DMS114 treated with DMSO at 0.1 percent for 48 hours (cell line): Measurements from ENCODE around the gene MYO16.

Experiments
- DNase-seq: peaks from one replicate; lab custom pipeline; 2025; ENCODE audit not compliant: unreplicated experiment; lab: John Stamatoyannopoulos, UW

Gene MYO16

GRCh38 chr13:108629181-108629752, at the start of gene MYO16:
MYO16 (plus strand) TSS chr13:108629611; CDS start chr13:108629845, 234 bp downstream.
- no peak for DNase-seq

DNA sequence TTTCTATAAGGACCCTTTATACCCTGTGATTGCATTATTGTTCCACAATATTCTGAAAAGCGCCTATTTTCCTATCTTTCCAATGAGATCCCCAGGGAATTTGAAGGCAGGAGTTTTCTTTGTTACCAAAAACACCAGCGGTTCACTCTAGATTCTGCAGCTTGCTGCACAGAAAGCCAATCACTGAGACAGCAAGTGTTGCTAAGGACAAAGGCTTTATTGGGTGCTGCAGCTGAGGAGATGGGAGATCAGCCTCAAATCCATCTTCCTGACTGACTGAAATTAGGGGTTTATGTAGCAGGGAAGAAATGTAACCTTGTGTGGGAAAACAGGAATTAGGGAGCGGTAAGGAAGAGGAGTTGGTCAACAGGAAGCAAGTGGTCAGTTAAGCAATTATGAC, 42.6 kb upstream of the MYO16 start:
- DNase-seq, result no peak

- DNase-seq, result no peak
Measured at GRCh38 chr13:108588516-108588915, 40.9 kb upstream of the MYO16 start.

GRCh38 chr13:108594153-108594552, 35.3 kb upstream of the MYO16 start:
- DNase-seq, result no peak

DNA sequence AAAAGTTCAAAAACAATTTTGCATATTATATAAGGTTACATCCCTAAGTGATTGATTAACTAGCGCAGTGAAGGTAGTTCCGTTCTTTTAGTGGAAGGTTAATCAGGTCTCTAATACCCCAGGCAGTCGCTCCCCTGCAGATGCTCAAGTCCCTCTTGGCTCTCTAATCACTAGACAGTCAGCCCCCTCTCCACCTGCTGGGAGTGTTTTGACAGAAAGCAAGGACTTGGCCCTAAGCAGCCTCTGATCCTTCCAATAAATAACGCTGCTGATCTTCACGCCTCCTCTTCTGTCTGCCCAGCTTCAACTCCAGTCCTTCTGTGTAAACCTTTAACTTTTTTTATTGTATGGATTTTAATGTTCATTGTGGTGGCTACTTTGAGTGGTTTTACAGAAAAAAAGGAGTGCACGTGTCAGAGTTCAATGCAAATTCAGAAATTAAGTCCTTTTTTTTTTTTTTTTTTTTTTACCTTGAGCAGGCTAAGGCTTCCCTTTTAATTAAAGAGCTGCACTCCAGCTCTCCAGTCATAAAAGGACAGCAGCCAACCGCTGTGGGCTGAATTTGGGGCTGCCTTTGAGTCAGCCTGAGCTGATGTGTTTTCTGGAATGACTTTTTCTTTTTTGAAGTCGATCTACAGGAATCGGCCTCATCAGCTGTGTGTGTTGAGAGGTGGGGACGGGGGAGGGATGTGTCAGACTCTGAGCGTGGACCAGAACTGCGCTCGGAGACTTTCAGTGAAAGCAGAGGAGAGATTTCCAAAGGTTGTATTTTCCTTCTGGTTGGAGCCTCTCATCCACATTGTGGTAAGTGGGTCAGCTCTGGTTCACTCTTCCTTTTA, 33.8 kb upstream of the MYO16 start:
- no peak for DNase-seq

DNA sequence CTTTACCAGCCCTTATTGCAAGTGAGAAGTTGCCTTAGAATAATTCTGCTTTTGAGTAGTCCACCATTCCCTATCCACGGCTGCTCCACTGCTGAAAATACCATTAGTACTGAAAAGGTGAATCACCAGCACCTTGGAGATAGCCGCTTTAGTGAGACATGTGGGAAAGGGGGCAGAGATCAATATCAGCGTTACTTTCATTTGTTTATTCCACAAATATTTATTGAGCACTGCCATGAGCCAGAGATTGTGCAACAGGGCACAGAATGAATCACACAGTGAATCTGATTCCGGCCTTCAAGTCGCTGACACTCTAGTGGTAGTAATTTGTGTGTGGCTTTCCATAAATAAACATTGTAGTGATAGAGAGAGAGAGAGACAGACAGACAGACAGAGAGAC, 31.5 kb upstream of the MYO16 start:
- DNase-seq, result no peak

- no peak for DNase-seq
Measured at GRCh38 chr13:108606424-108606823, 23.0 kb upstream of the MYO16 start.

DNA sequence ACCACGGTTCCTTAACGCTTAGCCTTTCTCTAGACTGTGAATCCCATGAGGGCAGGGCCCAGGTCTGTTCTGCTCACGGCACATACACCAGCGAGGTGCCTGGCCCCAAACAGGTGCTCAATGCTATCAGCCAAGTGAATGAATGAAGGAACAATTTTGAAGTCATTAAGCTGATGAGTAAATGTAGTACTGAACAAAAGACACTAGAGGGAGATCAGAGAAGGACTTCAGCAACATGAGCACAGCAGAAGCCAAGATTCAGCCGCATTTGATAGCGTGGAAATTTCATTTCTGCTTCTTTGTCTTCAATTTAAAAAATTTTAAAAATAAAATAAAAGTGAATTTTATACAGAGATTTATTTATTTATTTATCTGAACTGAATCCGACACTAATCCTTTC, 20.1 kb upstream of the MYO16 start:
- peak; percentile 20 for DNase-seq

- no peak for DNase-seq
Measured at GRCh38 chr13:108610507-108610906, 18.9 kb upstream of the MYO16 start.

DNA sequence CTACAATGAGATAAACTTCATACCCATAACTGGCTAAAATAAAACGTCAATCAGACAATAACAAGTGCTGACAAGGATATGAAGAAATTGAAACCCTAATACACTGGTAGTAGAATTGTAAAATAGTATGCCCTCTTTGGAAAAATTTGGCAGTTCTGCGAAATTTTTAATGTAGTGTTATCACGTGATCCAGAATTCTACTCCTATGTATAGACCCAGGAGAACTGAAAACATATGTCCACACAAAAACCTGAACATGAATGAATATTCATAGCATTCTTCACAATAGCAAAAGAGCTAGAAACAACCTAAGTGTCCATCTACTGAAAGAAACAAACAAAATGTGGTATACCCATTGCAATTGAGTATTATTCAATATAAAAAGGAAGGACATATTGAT, 14.2 kb upstream of the MYO16 start:
- no peak for DNase-seq

DNA sequence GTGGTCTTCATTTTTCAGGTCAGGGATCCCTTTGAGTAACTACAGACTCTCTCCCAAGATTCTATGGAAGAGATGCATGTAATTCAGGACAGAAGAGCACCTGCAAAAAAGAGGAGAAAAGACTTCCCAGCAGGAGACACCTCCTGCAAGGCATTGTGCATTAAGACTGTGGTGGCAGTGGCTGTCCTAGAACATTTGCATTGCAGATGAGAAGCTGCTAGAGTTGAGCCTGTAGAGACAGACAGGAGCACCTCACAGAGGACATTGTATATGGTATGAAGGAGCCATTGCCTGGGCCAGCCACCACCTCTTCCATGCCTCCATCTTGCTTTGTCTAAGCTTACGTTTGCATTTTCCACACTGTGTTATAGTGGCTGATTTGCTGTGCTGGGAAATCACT, 11.2 kb upstream of the MYO16 start:
- DNase-seq, result no peak

DNA sequence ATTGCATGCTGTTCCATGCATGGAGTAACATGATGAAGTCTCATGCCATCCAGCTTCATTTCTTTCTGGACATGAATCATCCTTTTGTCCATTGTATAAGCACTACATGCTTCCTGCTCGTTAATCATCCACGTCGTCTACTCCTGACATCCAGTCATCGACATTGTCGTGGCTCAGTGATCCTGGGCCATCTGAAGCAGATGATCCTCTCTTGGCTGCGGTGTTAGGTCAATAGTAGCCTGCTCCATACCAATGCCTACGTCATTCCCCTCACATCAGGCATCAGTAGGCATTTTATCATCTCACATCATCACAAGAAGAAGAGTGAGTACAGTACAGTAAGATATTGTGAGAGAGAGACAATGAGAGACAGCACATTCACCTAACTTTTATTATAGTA, 7.9 kb upstream of the MYO16 start:
- DNase-seq, result no peak

DNA sequence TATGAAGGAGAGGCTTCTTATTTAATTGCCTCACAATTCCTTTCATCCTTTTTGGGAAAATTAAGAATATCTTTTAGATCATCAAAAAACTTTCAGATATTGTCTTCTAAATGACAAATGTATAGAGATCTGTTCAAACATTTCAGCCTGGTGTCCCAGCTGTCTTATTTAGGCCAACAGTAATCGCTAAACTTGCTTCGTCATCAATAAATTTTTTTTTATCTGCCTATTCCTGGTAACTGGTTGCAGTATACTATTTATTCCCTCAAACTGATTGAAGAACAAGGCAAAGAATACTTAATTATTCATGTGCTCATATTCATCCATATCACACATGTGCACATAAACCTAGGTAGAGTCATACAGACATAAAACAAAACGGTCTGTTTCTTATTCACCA, 5.3 kb upstream of the MYO16 start:
- no peak for DNase-seq

- DNase-seq, result no peak
Measured at GRCh38 chr13:108624979-108625378, 4.4 kb upstream of the MYO16 start.

- no peak for DNase-seq
Measured at GRCh38 chr13:108629988-108630387, 577 bp downstream of the MYO16 start.

DNA sequence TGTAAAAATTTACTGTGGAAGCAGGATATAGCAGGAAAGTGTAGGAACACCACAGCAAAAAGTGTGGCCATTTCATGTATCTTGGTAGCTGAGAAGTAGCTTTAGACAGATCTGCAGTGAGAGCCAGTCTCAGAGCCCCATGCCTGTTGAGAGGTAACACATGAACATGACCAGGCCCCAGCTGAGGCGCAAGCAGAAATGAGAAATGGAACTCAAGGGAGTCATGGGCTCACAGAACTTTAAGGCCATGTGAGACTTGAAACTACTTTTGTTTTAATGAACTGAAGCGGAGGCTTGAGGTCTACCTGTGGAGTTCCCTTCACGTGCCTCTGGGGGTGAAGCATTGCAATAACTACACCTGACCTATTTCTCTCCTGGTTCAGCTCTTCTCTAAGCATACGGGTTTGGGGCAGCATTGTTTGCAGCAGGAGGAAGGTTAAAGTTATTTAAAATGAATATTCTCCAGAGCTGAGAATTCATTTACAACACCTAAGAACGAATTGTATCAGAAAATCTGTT, 3.3 kb downstream of the MYO16 start:
- DNase-seq, result no peak

GRCh38 chr13:108638901-108639300, 9.5 kb downstream of the MYO16 start:
- no peak for DNase-seq

GRCh38 chr13:108643646-108644353, 14.4 kb downstream of the MYO16 start:
- no peak for DNase-seq

DNA sequence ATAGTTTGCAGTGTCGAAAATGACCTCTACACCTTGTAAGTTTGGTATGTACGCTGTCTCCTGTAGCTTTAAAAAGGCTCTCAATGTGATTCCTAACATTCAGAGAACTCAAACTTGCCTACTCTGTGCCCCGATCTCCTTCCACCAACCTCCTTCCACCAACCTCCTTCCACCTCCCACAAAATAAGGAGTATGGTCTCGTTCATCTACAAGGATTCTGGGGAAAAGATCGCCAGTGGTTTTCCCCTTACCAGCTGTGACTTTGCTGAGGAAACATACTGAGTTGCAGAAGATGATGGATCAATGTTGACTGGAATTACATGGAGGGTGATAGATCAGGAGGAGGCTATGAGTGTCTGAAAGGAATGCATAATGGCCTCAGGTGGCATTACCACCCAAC, 16.0 kb downstream of the MYO16 start:
- DNase-seq, result no peak

DNA sequence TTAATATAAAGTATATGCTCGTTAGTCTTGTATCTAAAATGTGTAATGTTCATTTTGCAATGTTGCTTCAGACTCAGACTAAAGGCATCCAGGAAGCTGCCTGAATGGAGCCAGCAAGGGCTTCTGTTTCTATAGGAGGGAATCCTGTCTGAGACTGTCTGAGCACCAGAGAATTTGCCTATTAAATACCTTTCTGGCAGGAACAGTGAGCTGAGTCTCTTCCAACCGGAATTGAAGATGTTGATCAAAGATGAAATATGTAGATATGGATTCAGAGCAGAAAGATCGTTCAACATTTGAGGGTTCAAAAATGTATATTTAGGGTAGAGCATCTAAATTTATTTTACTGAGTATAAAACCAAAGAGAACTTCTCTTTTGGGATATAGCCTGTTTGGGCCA, 20.9 kb downstream of the MYO16 start:
- DNase-seq, result no peak

DNA sequence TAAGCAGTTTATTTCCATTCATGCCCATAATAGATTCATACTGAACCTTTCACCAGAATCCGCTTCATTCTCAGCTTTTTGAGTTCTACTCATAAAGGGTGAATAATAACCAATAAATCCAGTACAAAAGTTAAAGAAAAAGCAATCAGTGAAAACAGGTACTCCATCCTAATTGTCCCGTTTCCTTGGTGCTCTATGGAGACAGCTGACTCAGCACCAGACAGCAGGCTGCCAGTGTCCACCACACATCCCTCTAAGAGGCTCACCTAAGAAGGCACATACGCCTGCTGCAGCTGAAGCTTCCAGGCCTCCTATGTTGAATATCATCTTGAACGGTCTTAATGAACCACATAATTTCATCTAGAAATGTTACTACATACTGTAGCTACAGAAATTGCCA, 27.3 kb downstream of the MYO16 start:
- DNase-seq, result no peak

DNA sequence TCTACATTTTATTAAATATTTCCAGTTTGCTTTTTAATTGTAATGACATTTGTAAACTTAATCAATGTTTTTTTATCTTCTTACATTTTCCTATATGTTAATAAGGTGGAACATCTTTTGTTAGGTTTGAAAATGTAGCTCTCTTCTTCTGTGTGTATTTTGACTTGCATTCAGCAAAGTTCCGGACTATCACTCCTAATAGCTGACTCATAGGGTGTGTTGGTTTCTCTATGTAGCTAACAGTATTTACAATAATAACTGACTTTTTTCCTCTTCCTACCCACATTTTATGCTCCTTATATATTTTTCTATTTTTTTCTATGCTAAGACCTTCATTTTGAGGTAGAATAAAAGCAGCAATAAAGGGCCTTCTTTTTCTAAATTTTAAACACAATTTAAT, 28.1 kb downstream of the MYO16 start:
- no peak for DNase-seq
